Dedifferentiated amniotic fluid mesenchymal stem cell (primary cell): ENCODE measurements around the gene PTPRN2.
"Not testable (repeated sequence)": the region's sequence is repeated elsewhere in the genome, so short reads cannot be mapped to it uniquely, and the experiment has no call there.

Source experiments
- DNase-seq: peaks from one replicate; pipeline ENCODE4 v3.0.0-alpha.2; 2016; ENCODE audit errors: extremely low spot score

The PTPRN2 gene

DNA sequence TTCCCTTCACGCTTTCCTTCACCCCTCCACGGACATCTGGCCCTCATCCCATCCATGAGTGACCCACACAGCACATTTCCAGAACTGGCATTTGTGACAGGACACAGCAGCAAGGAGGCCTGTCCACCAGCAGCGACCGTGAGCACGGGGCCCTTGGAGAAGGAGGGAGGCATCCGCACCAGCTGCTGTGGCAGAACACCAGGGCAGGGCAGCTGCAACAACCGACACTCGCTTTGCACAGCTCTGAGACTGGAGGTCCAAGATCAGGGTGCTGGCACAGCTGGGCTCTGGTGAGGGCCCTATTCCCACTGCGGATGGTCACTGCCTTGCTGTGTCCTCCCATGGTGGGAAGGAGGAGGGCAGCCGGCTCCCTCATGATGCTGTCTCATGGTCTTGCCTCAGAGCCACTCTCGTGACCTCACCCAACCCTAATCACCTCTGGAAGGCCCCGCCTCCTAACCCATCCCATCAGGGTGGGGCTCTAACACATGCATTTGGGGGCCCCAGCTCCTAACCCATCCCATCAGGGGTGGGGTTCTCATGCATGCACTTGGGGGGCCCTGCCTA is 36.7 kb downstream of the PTPRN2 start:
- DNase-seq, result no peak

- no peak for DNase-seq
Measured at GRCh38 chr7:158550394-158550700, 37.3 kb downstream of the PTPRN2 start.

DNA sequence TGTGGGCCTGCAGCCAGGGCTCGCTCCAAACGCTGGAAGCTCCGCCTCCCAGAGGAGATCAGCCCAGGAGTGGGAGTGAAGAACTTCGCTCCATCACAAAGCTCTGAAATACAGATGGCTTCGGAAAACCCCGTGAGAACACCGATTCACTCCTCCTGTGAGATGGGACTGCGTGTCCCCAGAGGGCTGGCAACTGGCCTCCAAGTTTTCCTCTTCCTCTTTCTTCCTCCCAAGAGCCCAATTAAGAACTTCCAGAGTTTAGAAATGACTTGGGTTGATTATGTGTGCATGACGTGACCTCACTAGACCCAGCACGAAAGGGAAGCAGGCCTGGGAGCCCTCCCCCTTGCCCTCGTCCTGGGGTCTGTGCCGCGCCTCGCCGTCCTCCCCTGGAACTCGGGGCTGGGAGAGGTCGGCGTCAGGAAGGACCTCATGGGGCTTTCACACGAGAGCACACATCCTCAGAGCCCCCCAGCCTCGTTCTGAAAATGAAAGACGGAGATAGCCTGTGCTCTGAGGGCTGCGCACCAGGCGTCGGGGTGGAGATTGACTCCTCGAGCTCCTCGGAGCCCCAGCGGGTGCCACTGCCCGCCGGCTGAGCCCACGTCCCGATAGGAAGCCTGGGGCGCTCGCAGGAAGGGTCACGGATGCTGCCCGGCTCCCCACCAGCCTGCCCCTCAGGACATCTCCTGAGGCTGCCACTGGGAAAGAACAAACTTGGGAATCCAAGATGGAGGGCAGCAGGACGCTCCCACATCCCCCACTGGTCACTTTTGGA is 37.8 kb downstream of the PTPRN2 start:
- no peak for DNase-seq

DNA sequence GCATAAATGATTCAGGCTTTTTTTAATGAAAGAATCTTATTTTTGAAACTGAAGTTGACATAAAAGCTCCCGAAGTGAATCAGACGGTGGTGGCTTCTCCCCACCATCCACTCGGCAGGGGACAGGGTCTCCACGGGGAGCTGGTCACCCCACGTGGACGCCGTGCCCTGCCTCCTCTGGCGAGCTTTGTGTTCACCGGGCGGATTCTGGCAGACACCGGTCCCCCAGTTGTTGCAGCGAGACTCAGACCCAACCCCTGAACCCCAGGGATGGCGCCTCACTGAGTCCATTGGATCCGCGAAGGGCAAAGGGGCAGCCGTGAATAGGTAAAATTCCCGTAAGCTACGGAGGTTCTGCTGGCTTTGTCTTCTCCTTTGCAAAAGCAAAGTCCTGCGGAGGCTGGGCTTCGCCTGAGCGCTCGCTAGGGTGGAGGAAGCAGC is 38.4 kb downstream of the PTPRN2 start:
- no peak for DNase-seq

DNA sequence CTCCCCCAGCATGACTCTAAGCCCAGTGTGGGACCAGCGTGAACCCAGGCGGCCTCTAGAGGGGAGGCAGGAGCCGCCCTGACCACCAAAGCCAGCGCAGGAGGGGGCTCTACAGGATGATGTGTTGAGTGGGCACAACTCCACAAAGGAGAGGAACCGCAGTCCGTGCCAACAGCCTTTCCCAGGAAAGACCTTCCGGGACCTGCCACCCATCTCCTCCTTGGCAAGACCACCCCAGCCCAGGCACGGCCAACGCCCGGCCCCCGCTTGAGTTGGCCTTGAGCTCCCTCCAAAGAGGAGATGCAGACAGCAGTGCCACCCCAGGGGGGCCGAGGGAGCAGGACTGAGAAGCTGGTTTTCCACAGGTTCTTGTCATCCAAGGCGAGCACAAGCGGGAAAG is 38.9 kb downstream of the PTPRN2 start:
- DNase-seq, result no peak

GRCh38 chr7:158547817-158548216 is 39.8 kb downstream of the PTPRN2 start:
- DNase-seq, result no peak

DNA sequence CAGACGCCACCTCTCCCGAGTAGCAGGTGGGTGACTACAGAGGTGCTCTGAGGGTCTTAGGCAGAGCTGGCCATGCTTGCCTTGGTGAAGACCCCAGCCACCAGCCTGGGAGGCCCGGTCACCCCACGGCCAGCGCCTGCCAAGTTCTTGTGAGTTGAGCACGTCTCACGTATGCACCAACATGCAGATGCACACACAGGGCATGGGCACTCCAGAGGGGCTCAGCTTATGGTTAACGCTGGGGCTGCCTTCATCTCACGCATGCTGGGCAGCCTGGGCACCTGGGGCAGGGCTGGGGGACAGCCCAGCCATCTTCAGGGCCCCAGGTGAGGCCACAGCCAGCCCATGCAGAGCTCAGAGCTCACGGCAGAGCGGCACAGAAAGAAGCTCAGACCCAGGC is 41.0 kb downstream of the PTPRN2 start:
- no peak for DNase-seq

DNA sequence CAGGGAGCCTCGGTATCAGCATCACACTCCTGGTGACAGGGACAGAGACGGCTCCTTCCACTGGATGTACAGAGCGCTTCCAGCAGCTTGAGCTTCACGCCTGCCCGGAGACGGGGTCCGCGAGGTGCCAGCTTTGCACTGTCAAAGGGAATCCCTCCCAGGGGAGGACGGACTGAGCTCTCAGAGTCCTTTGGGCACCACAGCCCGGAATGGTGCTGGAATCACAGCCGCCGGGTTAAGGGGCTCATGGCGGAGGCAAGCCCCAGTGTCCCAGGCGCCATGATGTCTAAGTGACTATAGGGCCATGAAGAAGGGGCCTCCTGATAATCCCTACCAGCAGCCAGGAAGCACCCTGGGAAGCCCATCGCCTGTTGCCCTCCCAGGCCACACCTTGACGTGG is 41.4 kb downstream of the PTPRN2 start:
- DNase-seq, result no peak

DNA sequence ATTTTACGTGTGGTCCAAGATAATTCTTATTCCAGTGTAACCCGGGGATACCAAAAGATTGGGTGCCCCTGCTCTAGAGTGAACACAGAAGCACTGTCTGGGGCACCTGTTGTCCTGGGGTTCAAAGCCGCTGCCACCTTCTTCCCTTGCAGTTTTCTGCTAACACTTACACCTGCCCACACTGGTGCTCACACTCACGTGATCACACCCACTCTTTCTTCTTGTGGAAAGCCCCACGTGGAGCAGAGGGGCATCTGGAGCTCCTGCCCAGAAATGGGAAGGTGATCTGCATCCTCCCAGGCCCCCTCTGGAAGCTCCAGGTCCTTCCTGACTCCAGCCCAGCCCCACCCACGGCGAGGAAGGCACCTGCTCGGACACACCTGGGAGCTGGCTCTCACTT is 42.9 kb downstream of the PTPRN2 start:
- no peak for DNase-seq

DNA sequence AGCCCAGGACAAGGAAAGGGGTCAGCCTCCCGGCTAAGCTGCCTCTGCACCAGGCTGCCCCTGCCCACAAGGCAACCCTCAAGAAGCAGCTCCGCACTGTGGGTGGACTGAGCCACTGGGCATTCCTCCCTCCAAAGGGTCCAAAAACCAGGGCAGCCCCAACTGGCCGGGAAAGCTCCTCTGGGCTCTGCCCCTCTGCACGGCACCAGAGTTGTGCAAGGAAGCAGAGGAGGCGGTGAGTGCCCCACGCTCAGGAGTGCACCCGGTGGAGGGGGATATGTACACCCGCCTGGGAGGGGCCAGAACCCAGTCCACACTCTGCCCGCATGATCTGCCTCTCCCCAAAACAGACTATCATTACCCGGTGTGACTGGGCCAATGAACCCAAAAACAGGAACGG is 43.8 kb downstream of the PTPRN2 start:
- DNase-seq, result no peak

- DNase-seq, result no peak
Measured at GRCh38 chr7:158542651-158543566, 44.7 kb downstream of the PTPRN2 start.

DNA sequence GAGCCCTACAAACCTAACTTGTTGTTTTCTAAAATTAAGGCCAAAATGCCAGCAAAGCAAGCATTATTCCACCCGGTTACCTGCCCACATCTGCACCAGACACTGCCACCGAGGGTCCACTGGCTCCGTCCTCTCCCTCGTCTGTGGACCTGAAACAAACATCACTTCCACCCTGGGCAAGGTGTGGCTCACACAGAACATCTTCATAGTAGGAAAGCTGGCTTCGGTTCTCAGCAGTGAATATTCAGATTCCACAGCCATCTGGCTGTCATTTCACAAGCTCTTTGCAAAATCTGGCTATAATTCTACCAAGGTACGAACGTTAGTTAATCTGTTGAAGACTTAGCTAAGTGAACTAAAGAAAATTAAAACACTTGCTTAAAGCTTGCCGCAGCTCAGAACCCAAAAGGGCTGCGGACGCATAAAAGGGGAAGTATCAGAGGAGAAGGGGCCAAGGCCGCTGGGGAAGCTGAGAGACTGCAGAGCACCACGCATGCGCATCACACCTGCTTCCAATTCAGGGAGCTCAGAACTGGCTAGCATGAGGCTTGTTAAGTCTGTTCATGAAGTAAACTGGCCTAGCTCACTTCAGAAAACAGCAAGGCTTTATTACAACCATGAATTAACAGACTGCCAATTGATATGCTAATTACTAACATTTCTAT is 46.1 kb downstream of the PTPRN2 start:
- no peak for DNase-seq

- no peak for DNase-seq
Measured at GRCh38 chr7:158539711-158540146, 47.9 kb downstream of the PTPRN2 start.

GRCh38 chr7:158538156-158538946 is 49.3 kb downstream of the PTPRN2 start:
- no peak for DNase-seq

DNA sequence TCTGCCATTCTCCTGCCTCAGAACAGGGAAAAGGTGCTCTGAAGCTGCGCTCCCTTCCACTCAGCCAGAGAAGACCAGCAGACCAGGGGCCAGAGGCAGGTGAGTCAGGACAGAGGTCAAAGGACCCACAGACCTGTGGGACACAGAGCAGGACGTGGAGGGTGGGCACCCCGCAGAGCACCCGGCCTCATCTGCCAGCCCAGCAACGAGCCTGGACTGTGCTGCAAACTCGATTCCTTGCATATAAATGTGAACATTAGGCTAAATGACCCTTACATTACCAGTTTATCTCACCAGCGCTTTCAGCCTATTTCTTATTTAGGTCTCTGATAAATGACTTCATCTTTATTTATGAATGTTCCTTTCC is 50.1 kb downstream of the PTPRN2 start:
- no peak for DNase-seq

DNA sequence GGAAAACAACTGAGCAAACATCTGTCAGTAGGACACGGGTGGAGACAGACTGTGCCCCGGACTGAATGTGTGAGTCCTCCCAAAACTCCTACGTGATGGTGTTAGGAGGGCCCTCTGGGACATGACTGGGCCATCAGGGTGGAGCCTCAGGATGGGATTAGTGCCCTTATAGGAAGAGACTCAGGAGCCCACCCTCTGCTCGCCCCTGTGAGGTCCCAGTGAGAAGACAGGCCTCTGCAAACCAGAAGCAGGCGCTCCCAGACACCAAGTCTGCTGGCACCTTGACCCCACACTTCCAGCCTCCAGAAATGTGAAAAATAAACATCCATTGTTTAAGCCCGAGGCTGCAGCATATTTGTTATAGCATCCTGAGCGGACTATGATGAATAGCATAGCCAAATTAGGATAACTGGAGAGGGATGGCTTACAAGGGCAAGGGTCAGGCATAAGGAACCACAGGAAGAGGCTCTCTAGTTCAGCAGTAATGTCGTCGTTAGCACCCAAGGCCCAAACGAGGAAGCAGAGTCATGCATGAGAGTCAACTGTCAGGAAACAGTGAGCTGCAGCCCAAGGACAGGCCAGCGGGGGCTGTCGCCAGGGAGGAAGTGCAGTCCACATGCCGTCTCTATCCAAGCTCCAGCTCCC is 50.6 kb downstream of the PTPRN2 start:
- DNase-seq, result no peak

DNA sequence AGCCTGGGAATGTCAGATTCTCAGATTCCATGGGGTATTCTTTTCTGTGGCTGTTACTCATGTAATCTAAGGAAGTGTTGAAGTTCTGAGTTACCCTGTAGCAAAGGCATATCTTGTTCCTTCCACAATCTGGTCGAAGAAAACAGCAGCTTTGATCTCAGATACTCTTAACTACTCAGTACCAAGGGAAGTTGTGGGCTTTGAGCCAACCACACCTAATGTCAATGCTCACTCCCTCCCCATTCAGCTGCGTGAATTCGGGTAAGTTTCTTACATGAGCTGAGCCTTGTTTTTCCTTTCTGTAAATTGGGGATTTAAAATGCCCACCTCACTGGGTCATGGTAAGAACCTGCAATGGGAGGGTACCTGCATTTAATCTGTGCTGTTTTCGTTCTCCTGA is 52.5 kb downstream of the PTPRN2 start:
- no peak for DNase-seq

GRCh38 chr7:158534598-158534997 is 53.0 kb downstream of the PTPRN2 start:
- no peak for DNase-seq

DNA sequence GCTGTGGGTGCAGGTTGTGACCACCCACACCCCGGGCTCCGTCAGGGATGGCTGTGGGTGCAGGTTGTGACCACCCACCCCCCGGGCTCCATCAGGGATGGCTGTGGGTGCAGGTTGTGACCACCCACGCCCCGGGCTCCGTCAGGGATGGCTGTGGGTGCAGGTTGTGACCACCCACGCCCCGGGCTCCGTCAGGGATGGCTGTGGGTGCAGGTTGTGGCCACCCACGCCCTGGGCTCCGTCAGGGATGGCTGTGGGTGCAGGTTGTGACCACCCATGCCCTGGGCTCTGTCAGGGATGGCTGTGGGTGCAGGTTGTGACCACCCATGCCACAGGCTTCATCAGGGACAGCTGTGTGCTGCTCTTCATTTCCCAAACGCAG is 53.5 kb downstream of the PTPRN2 start:
- DNase-seq, result not testable (repeated sequence)

GRCh38 chr7:158533386-158534133 is 54.1 kb downstream of the PTPRN2 start:
- no peak for DNase-seq
